ENCODE measurements around the gene ASIC1.

DNA sequence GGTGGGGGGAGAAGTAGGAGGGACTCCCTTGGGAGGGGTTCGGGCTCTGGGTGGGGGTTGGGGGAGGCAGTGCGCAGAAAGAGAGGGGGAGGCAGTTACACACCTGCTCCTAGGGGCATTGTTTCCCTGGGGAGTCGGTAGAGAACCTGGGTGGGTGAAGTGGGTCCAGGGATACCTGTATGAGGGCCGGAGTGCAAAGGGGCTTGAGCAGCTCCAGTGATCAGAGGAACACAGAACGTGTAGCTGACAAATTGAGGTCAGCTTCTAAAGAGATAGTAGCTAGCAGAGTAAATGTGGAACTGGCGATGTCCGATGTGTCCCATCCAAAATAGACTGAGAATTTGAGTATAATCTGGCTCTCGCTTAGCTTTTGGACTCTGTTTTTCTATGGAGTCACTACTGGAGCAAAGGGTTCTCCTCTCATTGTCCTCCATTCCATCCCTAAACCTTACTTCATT, 28.2 kb downstream of the ASIC1 start:
- TF ChIP-seq, protein P1, sequence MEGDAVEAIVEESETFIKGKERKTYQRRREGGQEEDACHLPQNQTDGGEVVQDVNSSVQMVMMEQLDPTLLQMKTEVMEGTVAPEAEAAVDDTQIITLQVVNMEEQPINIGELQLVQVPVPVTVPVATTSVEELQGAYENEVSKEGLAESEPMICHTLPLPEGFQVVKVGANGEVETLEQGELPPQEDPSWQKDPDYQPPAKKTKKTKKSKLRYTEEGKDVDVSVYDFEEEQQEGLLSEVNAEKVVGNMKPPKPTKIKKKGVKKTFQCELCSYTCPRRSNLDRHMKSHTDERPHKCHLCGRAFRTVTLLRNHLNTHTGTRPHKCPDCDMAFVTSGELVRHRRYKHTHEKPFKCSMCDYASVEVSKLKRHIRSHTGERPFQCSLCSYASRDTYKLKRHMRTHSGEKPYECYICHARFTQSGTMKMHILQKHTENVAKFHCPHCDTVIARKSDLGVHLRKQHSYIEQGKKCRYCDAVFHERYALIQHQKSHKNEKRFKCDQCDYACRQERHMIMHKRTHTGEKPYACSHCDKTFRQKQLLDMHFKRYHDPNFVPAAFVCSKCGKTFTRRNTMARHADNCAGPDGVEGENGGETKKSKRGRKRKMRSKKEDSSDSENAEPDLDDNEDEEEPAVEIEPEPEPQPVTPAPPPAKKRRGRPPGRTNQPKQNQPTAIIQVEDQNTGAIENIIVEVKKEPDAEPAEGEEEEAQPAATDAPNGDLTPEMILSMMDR (IDR thresholded peaks at IDR 0.05), result no peak
- TF ChIP-seq POLR2A (IDR thresholded peaks at IDR 0.05), result no peak
